ENCODE results near the gene GRAMD1B. TPM values are rescaled to one million over a fixed set of nuclear protein-coding genes. Genes with fewer than 3 reads are reported as not detected.

The GRAMD1B gene
- total RNA-seq, 6 donors from 2014 or later, result 5.8 to 132 (median 10.1) TPM

DNA sequence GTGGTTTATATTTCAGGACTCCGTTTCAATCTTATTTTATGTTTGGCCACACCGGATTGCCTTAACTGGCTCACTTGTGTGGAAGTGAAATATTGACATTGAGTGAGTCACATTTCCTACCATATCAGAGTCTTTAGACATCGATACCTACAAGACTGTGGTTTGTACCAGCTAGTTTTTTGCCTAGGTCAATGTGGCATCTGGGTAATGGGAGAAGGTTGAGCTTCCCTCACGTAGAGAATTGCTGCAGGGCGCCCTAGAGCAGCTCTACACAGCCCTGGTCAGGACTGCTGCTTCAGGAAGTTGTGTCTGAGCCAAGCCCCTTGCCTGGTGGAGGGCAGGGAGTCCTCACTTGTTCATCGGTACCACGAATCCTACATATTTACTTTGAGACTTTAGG, 1.6 kb downstream of the GRAMD1B start:
- ATAC-seq (ENCODE audit: low FRiP score in 2 of 2) (no peak), DNase-seq (no peak)
- peaks cover 0 to 5% (median 0%) of the 10 kb centered on the region in 4 donors for H3K27me3 ChIP-seq
- H3K36me3 ChIP-seq, result no peaks in the 10 kb centered on the region
- TF ChIP-seq, protein P1, sequence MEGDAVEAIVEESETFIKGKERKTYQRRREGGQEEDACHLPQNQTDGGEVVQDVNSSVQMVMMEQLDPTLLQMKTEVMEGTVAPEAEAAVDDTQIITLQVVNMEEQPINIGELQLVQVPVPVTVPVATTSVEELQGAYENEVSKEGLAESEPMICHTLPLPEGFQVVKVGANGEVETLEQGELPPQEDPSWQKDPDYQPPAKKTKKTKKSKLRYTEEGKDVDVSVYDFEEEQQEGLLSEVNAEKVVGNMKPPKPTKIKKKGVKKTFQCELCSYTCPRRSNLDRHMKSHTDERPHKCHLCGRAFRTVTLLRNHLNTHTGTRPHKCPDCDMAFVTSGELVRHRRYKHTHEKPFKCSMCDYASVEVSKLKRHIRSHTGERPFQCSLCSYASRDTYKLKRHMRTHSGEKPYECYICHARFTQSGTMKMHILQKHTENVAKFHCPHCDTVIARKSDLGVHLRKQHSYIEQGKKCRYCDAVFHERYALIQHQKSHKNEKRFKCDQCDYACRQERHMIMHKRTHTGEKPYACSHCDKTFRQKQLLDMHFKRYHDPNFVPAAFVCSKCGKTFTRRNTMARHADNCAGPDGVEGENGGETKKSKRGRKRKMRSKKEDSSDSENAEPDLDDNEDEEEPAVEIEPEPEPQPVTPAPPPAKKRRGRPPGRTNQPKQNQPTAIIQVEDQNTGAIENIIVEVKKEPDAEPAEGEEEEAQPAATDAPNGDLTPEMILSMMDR (IDR thresholded peaks at IDR 0.05), result no peak
- TF ChIP-seq EP300 (IDR thresholded peaks at IDR 0.05) (no peak), POLR2A (IDR thresholded peaks at IDR 0.05) (no peak), POLR2AphosphoS5 (IDR thresholded peaks at IDR 0.05) (no peak)
- no peaks in the 10 kb centered on the region for H3K9me3 ChIP-seq
- H3K4me1 ChIP-seq, result peaks cover 3 to 18% (median 15%) of the 10 kb centered on the region in 4 donors
- peak overlapping the region in 1 of 4 donors; percentile 87 for H3K27ac ChIP-seq
- 37 to 46% methylated on average over 5 to 7 of the region's 7 CpGs for WGBS, 2 donors
- H3K4me3 ChIP-seq, result peak overlapping the region in 3 of 4 donors; percentile 41 to 64 (median 56)

DNA sequence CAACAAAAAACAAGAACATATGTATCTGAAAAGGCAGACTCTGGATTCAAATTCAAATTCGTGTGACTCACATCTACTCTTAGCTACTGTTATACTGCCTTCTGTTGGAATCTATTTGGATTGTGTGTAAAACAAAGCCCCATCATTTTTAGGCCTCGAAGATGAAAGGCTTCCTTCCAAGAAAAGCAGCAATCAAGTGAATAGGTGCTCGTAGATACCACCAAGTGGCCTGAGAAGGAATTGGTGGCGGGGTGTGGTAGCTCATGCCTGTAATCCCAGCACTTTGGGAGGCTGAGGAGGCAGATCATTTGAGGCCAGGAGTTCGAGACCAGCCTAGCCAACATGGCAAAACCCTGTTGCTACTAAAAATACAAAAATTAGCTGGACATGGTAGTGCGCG, 4.2 kb downstream of the GRAMD1B start:
- Histone ChIP-seq H3K27me3 (peaks cover 0 to 5% (median 0%) of the 10 kb centered on the region in 4 donors), H3K27ac (no peak overlapping the region), H3K4me3 (no peak overlapping the region), H3K36me3 (no peaks in the 10 kb centered on the region), H3K9me3 (no peaks in the 10 kb centered on the region), H3K4me1 (peaks cover 3 to 18% (median 15%) of the 10 kb centered on the region in 4 donors)
- WGBS, 2 donors, result 75 to 78% methylated on average over 7 of the region's 7 CpGs
- DNase-seq, result no peak
- TF ChIP-seq EP300 (IDR thresholded peaks at IDR 0.05) (no peak), POLR2AphosphoS5 (IDR thresholded peaks at IDR 0.05) (no peak)
- TF ChIP-seq, protein P1 (IDR thresholded peaks at IDR 0.05), result no peak
- ATAC-seq (ENCODE audit: low FRiP score in 2 of 2), result no peak

DNA sequence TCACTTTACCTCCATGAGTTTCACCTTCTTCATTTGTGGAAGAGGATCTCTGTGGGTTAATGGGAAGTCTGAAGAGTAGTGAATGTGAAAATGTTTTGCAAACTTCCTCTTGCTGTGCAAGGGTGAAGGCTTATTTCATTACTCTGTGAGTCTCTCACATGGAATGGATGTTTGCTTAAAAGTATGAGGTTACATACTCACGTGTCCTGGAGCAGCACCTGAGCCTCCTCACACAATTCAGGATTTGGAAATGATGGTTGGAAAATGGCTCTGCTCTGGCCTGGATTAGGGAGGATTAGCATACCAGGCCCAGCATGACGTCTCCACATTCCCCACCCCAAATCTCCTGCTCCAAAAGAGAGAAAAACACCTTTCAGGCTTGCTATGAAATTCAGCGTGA, 4.8 kb downstream of the GRAMD1B start:
- H3K9me3 ChIP-seq, result no peaks in the 10 kb centered on the region
- ATAC-seq (ENCODE audit: low FRiP score in 2 of 2) (no peak), DNase-seq (no peak)
- H3K4me1 ChIP-seq, result peaks cover 2 to 17% (median 15%) of the 10 kb centered on the region in 4 donors
- H3K4me3 ChIP-seq, result no peak overlapping the region
- H3K27me3 ChIP-seq, result peaks cover 0 to 5% (median 0%) of the 10 kb centered on the region in 4 donors
- 48 to 78% methylated on average over 3 of the region's 3 CpGs for WGBS, 2 donors
- H3K27ac ChIP-seq, result peak overlapping the region in 1 of 4 donors; percentile 16
- no peaks in the 10 kb centered on the region for H3K36me3 ChIP-seq
- TF ChIP-seq EP300 (IDR thresholded peaks at IDR 0.05) (no peak), POLR2A (IDR thresholded peaks at IDR 0.05) (no peak), POLR2AphosphoS5 (IDR thresholded peaks at IDR 0.05) (no peak)
- TF ChIP-seq, protein P1 (IDR thresholded peaks at IDR 0.05), result no peak

DNA sequence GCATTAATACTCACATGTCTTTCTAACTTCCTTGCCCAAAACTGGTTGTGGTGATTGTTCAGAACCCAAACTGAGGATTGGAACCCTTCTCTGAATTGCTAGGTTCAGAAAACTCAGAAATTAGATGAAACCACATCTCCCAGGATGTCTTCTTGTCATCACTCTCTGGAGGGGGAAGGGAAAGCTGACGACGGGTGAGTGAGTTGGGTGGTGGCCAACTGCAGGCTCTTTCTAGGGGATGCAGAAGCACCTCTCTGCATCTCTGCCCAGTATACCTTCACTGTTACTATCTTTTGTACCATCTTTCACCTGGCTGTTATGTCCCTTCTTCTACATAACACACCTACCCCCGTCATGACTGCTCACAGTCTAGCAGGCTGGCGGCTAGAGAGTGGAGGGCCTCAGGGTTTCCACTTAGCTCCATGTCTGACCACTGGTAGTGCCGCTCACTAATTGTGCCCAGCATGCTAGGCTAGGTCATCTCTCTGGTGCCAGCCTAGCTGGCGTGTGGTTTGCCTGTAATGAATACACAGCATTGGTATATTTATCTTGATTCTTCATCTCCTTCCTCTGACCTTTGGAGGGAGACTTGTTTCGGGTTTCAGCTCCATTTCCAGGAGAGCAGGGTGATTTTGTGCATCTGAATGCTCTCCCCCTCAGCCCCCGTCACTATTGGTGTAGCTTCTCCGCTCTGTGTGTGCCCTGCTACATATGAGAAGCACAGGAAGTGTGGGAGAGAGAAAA, 7.3 kb downstream of the GRAMD1B start:
- H3K36me3 ChIP-seq, result no peaks in the 10 kb centered on the region
- no peak for DNase-seq
- no peaks in the 10 kb centered on the region for H3K27me3 ChIP-seq
- peaks cover 0 to 2% (median 0%) of the 10 kb centered on the region in 4 donors for H3K4me1 ChIP-seq
- WGBS, 2 donors, result 84 to 88% methylated on average over 9 of the region's 9 CpGs
- TF ChIP-seq POLR2A (IDR thresholded peaks at IDR 0.05) (no peak), EP300 (IDR thresholded peaks at IDR 0.05) (no peak), POLR2AphosphoS5 (IDR thresholded peaks at IDR 0.05) (no peak)
- TF ChIP-seq, protein P1 (IDR thresholded peaks at IDR 0.05), result no peak
- no peak for ATAC-seq (ENCODE audit: low FRiP score in 2 of 2)
- H3K27ac ChIP-seq, result no peak overlapping the region
- H3K9me3 ChIP-seq, result no peaks in the 10 kb centered on the region
- H3K4me3 ChIP-seq, result no peak overlapping the region
